GM18498 (cell line): ENCODE data around the gene LARGE1.
"Not testable (repeated sequence)": the region's sequence is repeated elsewhere in the genome, so short reads cannot be mapped to it uniquely, and the experiment has no call there.

Experiments used
- ATAC-seq: cut with Tn5 transposase; IDR thresholded peaks from one replicate; pipeline ENCODE4 v1.9.1; 2021; ENCODE audit warnings: mild to moderate bottlenecking, moderate library complexity; ENCODE audit not compliant: unreplicated experiment

LARGE1 gene

DNA sequence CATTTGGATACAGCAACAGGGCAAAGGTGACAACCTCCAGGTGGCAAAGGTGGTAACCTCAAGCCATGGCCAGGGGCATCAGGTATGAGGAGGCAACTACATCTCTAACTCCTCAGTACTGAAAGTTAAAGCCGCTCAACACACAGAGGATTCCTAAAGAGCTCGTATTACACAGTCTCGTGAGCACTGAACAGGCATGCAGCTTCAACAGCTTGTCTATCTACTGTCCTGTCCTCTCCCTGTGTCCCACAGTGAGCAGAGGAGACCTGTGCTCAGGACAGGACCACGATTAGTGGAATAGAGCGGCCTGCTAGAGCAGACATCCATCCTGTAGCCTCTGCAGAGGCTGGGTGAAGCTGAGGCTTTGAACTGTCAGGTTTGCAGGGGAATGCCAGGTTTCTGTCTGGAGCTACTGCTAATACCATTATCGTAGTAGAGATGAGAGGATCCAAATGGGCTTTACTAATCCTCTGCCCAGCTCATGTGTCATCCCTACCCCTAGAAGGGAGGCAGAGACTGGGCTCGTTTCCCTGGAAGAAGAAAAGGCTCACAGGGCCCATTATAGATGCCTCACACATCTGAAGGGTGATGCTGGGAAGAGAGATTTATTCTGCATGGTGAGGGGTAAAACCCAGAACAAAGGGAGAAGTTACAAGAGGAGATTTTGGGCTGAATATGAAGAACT, 415.2 kb downstream of the LARGE1 start:
- ATAC-seq: no peak

DNA sequence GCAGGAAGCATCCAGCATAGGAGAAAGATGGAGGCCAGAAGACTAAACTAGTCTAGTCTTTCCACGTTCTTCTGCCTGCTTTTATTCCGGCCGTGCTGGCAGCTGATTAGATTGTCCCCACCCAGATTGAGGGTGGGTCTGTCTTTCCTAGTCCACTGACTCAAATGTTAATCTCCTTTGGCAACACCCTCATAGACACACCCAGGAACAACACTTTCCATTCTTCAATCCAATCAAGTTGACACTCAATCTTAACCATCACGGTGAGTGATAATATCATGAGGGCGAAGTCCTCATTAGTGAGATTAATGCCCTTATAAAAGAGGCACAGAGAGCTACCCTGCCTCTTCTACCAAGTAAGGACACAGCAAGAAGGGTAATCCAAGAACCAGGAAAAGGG, 424.2 kb downstream of the LARGE1 start:
- ATAC-seq: no peak

DNA sequence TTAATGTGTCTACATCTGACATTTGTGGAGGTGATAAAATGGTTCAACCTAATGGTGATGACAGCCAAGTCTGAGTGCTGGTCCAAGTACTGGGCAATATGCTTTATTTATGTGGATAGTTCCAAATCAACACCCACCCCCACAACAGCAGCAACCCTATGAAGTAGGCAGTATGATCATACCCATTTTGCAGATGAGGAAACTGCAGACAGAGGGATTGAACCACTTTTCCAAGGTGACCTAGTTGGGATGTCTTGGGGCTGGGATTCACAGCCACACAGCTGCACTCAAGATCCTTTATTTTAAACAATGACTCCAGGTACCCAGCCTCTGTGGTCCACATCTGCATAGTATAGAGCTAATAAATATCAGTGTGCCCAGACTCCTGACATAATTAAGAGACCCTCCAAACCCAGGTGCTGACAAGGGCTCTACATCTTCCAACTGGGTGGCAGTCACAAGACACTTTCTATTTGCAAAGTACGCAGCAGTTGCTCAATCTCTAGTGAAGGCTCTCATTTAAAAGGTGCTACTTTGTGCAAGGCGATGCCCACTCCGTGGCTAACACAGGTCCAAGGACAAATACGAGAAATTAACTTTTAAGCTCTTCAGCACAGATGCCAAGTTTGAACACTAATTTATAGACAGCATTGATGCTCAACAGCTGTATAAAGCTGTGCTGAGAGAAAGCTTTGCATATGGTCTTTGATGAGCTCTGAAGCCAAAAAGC, 426.6 kb downstream of the LARGE1 start:
- no peak for ATAC-seq

DNA sequence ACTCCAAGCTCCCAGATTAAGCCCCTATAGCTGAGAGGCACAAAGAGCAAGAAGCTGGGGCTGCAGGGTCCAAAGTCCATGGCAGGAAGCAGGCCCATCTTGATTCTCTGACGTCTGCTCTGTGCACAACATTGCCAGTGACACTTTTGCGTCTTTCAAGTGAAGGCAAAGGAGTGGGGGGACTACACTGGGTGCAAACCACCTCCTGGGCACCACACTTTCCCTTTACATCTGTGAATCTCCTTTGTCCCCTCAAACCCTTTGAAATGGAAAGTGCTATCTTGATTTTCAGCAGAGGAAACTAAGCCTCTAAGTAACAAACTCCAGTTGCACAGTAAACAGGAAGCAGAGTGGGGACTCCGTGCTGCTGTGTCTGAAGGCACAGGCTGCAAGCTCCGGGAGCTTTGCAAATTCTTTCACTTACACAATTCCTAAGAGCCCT, 428.0 kb downstream of the LARGE1 start:
- no peak for ATAC-seq

DNA sequence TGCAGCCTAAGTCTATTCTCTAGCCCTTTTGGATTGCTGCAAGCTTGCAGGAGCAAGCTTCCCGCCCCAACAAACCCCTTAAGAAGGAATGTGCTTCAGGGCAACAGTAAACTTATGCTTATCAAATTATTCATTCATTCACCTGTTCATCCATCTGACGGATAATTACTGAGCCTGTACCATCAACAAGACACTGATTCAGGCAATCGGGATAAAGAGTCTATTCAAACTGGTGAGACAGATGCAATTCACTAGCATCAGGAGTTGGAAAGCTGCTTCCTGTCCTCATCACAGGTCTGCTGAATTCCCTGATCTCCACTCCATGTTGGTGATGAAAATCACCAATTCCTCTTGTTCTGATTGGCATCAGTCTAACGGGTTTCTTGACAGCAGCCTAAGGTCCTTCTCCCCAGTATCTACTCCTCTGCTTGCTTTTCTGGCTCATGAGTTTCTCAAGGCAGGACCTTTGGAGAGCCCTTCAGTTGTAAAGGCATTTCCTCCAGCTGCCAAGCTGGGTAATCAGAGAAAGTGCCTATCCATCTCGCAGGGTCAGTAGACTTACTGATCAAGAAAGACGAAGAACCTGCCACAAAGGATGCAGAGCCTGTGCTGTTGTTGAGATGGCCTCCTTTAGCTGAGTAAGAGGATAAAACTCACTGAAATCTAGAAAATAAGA, 433.1 kb downstream of the LARGE1 start:
- ATAC-seq: no peak

DNA sequence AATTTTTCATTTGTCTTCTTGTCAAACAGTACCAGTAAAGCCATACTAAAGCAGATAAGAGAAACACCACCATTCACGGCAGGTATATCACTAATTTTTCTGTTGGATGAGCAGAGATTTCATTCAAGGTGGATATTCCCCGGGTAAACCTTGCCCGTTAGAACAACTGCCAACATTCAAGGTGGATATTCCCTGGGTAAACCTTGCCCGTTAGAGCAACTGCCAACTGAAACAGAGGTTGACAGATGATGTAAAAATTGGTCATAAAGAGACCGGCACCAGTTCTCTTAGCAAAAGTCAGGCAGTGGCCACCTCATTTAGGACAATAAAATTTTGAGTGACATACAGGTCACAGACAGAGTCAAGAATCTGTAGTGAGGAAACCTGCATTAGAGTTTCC, 438.7 kb downstream of the LARGE1 start:
- ATAC-seq: no peak

DNA sequence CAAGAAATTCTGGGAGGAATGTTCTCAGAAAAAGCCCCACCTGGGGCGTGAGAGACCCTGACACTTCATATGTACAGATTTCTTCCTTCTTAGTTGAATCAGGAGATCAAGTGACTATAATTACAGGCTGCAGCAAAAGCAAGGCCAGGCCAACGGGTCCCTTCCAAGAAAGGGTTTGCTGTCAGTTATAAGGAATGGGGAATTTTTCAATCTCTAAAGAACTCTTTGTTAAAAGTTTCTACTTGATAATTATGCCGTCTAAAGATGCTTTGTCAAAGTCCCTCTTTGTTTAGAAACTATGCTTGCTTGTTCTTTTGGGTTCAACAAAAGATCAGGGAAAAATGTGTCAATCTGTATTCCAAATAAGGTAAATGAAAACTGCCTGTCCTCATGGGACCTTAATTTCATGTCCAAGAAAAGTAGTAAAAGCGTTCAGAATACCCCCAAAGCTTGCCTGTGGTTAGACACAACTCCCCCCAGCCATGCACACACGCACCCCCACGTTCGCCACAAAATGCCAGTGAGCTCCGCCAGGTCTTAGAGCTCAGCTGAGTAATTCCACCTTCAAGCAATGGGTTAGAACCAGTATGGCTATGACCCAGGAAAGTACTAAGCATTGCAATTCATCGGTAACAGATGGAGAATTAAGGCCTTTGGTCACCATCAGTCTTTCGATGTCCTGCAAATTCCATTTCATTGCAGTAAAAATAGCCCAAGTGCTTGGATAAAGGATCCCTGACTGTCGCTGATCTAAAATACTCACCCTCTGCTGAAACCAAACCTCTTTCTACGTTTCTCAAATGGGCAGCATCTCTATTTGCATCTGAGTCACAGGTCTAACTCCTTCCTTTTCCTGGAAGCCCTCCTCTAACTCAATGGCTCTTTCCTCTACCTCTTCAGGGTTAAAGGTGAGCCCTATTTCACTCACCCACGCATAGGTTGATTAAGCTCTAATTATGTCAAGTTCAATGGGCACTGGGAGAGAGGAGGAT, 442.9 kb downstream of the LARGE1 start:
- ATAC-seq: no peak

DNA sequence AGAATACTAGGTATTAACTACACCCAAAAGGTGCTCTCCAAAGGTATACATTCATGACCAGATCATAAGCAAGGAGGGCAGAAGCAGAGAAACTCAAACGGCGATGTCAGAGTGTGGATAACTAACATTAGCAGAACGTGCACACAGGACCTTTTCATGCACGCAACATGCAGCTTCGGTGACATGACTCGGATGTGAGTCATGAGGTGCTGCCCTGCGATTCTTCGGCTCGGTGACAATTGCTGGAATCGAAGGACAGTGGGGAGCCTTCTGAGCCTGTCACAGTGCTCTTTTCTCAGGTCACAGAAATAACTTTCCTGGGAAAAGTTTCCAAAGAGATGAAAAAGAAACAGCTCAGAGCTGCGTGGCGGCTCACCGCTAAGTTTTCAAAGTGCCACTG, 443.6 kb downstream of the LARGE1 start:
- no peak for ATAC-seq

DNA sequence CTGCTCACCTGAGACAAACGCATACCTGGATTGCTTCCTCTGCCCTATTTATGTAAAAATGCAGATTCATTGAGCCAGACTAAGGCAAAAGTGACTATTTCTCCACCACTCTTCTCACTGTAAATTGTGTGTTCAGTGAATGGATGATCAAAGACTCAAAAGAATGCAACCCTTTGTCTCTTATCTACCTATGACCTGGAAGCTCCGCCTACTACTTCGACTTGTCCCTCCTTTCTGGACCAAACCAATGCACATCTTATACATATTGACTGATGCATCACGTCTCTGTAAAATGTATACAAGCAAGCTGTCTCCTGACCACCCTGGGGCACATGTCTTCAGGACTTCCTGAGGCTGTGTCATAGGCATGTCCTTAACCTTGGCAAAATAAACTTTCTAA, 444.1 kb downstream of the LARGE1 start:
- ATAC-seq: no peak

DNA sequence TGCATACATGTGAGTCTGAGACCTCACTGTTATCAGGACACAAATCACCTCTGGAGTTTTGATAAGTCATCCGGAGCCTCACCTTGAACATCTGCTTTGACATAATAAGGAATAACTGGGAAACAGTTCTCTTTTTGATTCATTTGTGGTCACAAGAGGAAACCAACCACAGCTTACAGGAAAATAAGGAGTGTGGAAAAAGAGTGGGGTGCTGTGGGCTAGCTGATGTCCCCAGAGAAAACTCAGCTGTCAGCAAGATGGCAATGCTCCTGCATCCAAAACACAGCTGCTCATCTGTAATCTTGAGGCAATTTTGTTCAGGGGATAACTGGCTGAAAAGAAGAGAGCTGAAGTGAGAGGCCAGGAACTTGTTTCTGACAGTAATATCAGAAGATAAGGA, 445.7 kb downstream of the LARGE1 start:
- no peak for ATAC-seq

DNA sequence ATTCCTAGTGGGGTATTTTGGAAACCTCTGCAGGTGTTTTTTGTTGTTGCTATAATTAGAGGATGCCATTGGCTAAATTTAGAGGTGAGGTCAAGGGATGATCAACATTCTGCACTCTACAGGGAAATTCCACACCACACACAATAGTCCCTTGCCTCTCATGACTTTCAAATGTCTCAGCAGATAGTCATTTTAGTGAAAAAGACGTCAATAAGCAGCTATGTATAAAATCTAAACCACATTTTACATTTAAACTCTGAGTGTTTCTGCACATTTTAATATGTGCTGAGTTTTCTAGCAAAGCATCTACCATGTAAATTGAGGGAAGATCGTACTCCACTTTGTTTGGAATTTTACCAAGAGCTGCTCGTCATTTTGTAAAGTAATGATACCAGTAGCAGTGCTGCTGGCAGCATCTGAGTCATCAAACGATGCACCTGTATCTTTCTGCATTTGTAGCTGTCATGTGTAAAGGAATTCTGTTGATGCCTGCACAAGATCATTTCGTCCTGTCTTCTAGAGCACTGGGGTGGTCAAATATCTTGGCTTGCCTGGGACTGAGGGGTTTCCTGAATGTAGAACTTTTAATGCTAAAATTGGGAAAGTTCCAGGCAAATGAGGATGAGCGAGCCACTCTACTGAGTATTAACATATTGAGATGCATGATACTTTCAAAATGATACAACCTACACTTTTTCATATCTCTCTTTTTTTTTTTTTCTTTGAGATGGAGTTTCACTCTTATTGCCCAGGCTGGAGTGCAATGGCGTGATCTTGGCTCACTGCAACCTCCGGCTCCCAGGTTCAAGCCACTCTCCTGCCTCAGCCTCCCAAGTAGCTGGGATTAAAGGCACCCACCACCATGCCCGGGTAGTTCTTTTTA, 447.6 kb downstream of the LARGE1 start:
- ATAC-seq: peak; percentile 61

DNA sequence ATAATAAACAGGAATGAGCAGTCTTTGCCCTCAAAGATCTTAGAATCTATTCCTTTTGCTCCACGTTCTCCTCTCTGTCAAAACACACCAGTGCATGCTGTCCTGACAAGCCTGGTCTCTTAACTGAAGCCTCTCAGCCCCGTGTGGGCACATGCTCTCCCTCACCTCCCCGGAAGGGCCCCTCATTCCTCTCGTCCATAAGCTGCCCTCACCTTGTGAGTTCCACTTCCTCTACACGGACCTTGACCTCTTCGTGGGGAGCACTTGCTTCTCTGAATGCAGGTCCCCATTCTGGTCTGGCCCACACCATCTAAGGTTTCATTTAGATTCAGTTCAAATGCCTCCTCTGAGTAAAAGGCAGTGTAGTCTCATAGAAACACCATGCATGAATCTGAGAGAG, 449.8 kb downstream of the LARGE1 start:
- ATAC-seq: no peak

DNA sequence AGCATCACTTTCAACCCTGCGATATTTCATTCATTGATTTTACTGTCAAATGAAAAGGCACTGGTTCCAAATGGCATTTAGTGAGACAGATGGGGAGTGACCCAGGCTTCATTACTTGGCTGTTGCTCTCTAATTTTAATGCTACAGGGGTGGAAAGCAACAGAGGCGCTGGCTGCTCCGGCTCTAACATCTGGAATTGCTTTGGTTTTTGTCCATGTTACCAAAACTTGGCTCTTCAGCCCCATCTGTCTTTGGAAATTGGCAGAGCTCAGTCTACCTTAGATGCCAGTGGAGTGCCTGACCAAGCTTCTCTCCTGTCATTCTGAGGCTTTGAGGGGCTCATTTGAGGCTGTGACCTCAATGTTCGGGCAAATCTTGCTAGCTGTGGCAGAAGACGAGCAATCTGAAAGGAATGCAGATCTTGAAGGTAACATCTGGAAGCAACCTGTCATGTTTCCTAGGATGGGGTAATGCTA, 452.6 kb downstream of the LARGE1 start:
- ATAC-seq: no peak

DNA sequence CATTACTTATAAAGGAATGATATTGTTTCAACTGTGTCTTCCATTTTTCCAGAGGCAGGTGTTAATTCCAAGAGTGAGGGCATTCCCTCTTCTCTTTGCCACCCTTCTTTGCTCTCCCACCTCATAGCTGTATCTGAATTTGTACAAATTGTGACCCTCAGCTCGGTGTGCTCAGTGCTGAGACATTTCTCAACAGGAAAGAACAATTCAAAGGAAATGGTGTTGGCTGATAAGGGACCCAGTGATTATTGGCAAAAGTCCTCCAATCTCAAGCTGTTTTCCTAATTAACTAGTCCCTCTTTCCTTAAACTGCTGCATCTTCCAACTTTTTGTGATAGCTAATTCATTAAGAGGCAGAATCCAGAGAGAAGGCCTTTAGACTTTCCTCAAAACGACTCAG, 453.2 kb downstream of the LARGE1 start:
- no peak for ATAC-seq

DNA sequence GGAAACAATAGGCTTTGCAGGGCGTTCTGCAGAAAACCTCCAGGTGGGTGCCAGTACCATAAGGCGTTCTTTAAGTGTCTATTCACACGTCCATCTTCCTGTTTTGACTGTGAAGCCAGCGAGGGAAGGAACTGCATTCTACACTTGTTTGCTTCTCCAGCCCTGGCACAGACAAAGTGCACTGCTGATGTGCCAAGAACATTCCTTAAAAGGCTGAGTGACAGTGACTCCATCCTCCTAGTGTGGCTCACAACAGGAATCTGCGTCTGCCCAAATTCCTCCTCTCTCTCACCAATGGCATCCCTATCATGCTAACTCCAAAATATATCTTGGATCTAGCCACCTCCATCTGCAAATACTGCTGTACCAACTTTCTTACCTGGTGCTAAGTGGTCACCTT, 454.7 kb downstream of the LARGE1 start:
- ATAC-seq: no peak

DNA sequence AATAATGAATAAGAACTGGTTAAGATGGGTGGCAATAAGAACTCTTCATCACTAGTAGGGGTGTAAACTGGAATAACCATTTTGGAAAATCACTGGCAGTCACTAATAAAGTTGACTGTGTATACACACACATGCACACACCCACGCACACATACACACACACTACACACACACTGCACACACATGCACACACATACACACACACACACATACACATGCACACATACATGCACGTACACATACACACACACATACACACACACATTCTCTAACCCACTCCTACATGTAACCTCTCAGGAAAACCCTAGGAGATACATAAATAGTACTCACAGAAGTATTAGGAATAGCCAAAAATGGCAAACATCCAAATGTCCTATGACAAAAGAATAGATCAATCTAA, 455.6 kb downstream of the LARGE1 start:
- no peak for ATAC-seq

DNA sequence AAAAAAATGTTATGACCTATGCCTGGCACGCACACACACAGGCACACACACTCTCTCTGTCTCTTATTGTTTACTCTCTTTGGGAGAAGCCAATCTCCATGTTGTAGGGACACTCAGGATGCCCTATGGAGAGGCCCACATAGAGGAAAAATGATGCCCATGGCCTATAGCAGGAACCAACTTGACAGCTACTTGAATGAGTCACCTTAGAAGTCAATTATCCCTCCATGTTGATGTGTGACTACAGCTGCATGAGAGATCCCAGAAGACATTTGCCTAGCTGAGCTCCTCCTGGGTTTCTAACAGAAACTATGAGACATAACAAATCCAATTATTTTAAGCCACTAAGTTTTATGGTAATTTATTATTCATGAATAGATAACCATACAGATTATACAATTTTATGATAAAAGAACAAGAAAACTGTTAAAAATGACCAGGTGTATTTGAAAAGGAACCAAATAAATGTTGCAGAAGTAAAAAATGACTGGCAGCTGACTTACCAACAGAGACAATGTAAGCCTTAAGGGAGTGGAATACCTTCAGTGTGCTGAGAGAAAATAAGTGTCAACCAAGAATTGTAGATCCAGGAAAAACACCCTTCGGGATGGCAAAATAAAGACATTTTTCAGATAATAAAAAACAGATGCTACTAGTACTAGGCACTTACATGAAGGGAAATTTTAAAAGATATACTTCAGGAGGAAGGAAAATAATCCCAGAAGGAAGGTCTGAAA, 458.4 kb downstream of the LARGE1 start:
- ATAC-seq: no peak

DNA sequence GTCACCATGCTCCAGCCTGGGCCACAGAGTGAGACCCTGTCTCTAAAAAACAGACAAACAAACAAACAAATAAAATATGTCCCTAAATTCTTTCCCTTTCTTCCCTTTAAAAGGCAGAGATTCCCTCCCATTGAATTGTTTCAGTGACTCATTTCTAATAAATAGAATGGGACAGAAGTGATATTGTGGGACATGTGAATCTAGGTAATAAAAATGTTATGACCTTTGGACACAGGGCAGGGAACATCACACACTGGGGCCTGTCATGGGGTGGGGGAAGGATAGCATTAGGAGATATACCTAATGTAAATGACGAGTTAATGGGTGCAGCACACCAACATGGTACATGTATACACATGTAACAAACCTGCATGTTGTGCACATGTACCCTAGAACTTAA, 459.0 kb downstream of the LARGE1 start:
- ATAC-seq: not testable (repeated sequence)

DNA sequence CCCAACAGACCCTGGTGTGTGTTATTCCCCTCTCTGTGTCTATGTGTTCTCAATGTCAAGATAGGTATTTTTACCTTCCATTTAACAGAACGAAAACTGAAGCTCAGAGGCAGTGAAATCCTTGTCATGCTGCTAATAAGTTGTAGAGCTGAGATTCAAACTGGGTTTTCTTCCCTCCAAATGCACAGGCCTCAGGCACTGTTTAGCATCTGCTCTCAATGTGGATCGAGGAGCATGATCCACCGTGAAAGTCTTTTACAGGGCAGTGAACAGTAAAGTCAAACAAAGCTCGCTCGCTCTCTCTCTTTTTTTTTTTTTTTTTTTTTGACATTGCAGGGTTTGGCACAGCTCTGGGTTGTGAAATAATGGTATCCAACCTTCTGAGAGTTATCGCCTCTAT, 461.1 kb downstream of the LARGE1 start:
- ATAC-seq: no peak
